Astrocyte of the spinal cord (primary cell): ENCODE results near the gene LIMS2.

ENCODE experiments used
- DNase-seq: peaks from one replicate; pipeline ENCODE4 v3.0.0; 2011; ENCODE audit warnings: low read depth, low spot score
- H3K4me3 ChIP-seq: 2 replicates; pipeline ENCODE4 v1.5.1; 2011; ENCODE audit warnings: low read depth, mild to moderate bottlenecking, low read length, moderate library complexity
- CTCF ChIP-seq: IDR thresholded peaks from 2 replicates; pipeline ENCODE4 v1.5.1; 2012; ENCODE audit warnings: low read depth, mild to moderate bottlenecking, low read length, inconsistent platforms
- in situ Hi-C: cut with HindIII; loops from 2 replicates; pipeline ENCODE4 v1.10.0; 2017; ENCODE audit warnings: low sequenced_read_pairs

Gene LIMS2

GRCh38 chr2:127669056-127669455 is 6.3 kb downstream of the LIMS2 start:
- no peak overlapping the region for H3K4me3 ChIP-seq
- in situ Hi-C loops: no loop called here
- TF ChIP-seq CTCF: no peak
- DNase-seq: no peak

GRCh38 chr2:127665267-127665893 is 9.9 kb downstream of the LIMS2 start:
- TF ChIP-seq CTCF: no peak
- DNase-seq: no peak
- no peak overlapping the region for H3K4me3 ChIP-seq
- in situ Hi-C loops: no loop called here

- no peak for TF ChIP-seq CTCF
- in situ Hi-C loops: no loop called here
- no peak overlapping the region for H3K4me3 ChIP-seq
- no peak for DNase-seq
Measured at GRCh38 chr2:127664895-127665225, 10.5 kb downstream of the LIMS2 start.

- H3K4me3 ChIP-seq: no peak overlapping the region
Measured at GRCh38 chr2:127664065-127664894, 11.1 kb downstream of the LIMS2 start.

GRCh38 chr2:127663566-127664064 is 11.7 kb downstream of the LIMS2 start:
- TF ChIP-seq CTCF: no peak
- DNase-seq: no peak
- H3K4me3 ChIP-seq: no peak overlapping the region
- in situ Hi-C loops: no loop called here

More at GRCh38 chr2:127664065-127664894, 11.1 kb downstream of the LIMS2 start:
- in situ Hi-C loops: no loop called here
- DNase-seq: no peak
- no peak for TF ChIP-seq CTCF

- DNase-seq: no peak
- no peak for TF ChIP-seq CTCF
- in situ Hi-C loops: no loop called here
- no peak overlapping the region for H3K4me3 ChIP-seq
Measured at GRCh38 chr2:127662937-127663565, 12.3 kb downstream of the LIMS2 start.
